UCSD-AML1 (cell line): Measurements from ENCODE around the gene MFF.

Source experiments
- DNase-seq: peaks from one replicate; lab custom pipeline; 2025; ENCODE audit not compliant: unreplicated experiment; lab: John Stamatoyannopoulos, UW

The MFF gene

GRCh38 chr2:227404585-227405271 lies 79.7 kb downstream of the MFF start:
- DNase-seq = no peak

GRCh38 chr2:227406177-227407031 lies 81.4 kb downstream of the MFF start:
- no peak for DNase-seq
